WERI-Rb-1 (cell line): Measurements from ENCODE around the gene DNAH3.

Source experiments
- DNase-seq: peaks from one replicate; pipeline ENCODE4 v3.0.0-alpha.2; 2020
- H3K27ac ChIP-seq: fragments of 250-450 bp; sonication (Bioruptor Pico); 2 replicates; pipeline ENCODE4 v1.5.1; 2020; ENCODE audit warnings: mild to moderate bottlenecking, moderate library complexity
- H3K27me3 ChIP-seq: fragments of 250-450 bp; sonication (Bioruptor Pico); 2 replicates; pipeline ENCODE4 v1.5.1; 2021; ENCODE audit warnings: mild to moderate bottlenecking, low read depth, moderate library complexity; ENCODE audit not compliant: insufficient read depth, severe bottlenecking
- H3K36me3 ChIP-seq: fragments of 250-450 bp; sonication (Bioruptor Pico); 2 replicates; pipeline ENCODE4 v1.5.1; 2020; ENCODE audit warnings: mild to moderate bottlenecking, moderate library complexity
- H3K4me3 ChIP-seq: 2 replicates; pipeline ENCODE4 v1.5.1; 2011; ENCODE audit warnings: low read depth, mild to moderate bottlenecking, control low read depth, low read length
- H3K9me3 ChIP-seq: fragments of 250-450 bp; sonication (Bioruptor Pico); 2 replicates; pipeline ENCODE4 v1.5.1; 2021; ENCODE audit warnings: mild to moderate bottlenecking, moderate library complexity; ENCODE audit not compliant: severe bottlenecking
- TF ChIP-seq, protein P1 (sequence below): IDR thresholded peaks from 2 replicates; pipeline ENCODE4 v1.5.1; 2011; ENCODE audit warnings: low read depth, mild to moderate bottlenecking, control low read depth, inconsistent platforms, low read length

The DNAH3 gene

DNA sequence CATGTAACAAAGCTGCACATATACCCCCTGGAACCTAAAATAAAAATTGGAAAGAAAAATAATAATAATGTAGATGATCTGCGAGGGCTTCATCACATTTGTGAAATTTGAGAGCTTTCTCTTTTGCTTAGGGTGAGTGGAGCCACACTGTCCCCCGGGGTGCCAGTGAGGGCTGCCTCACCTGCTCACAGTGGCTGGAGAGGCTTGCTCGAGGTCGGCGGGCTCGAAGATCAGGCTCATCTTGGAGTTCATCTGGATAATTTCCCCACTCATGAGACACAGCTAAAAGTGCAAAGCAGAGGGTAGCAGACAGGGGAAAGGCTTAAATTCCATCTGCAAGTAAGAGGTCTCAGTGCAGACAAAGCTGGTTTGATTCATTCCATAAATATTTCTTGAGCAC, 123.8 kb downstream of the DNAH3 start:
- Histone ChIP-seq H3K36me3 (no peaks in the 10 kb centered on the region), H3K4me3 (no peak overlapping the region), H3K27me3 (no peaks in the 10 kb centered on the region), H3K9me3 (no peaks in the 10 kb centered on the region), H3K27ac (no peak overlapping the region)
- TF ChIP-seq, protein P1, sequence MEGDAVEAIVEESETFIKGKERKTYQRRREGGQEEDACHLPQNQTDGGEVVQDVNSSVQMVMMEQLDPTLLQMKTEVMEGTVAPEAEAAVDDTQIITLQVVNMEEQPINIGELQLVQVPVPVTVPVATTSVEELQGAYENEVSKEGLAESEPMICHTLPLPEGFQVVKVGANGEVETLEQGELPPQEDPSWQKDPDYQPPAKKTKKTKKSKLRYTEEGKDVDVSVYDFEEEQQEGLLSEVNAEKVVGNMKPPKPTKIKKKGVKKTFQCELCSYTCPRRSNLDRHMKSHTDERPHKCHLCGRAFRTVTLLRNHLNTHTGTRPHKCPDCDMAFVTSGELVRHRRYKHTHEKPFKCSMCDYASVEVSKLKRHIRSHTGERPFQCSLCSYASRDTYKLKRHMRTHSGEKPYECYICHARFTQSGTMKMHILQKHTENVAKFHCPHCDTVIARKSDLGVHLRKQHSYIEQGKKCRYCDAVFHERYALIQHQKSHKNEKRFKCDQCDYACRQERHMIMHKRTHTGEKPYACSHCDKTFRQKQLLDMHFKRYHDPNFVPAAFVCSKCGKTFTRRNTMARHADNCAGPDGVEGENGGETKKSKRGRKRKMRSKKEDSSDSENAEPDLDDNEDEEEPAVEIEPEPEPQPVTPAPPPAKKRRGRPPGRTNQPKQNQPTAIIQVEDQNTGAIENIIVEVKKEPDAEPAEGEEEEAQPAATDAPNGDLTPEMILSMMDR: no peak
- DNase-seq: no peak

DNA sequence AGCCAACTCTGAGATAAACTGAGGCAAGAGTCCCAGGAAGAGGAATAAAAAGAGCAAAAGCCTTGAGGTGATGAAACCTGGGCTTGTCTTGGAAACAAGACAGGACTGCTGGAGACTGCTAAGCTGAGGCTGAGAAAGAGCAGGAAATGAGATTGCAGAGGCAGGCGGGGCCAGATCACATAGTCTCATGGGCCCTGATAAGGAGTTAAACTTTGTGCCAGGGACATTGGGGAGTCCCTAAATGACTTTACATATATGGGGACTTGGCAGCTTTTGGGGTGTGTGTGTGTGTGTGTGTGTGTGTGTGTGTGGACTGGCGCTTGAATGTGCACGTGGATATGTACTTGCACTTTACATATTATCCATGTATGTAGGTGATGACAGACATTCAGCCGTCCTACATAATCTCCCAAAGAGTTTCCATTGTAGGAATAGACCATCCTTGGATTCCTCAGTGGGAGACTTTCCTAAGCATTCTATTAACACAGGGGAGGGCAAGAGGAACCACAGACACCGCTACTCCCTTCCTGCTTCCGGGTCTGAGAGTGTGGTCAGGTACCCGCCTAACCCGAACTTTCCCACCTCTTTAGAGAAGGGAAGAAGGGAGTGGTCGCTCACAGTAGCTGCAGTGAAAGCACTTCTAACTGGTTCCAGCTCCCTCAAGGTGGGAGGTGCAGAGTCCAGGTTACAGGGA, 127.0 kb downstream of the DNAH3 start:
- Histone ChIP-seq H3K9me3 (no peaks in the 10 kb centered on the region), H3K27me3 (no peaks in the 10 kb centered on the region), H3K27ac (no peak overlapping the region), H3K4me3 (no peak overlapping the region), H3K36me3 (no peaks in the 10 kb centered on the region)
- DNase-seq: no peak
- TF ChIP-seq, protein P1: no peak

DNA sequence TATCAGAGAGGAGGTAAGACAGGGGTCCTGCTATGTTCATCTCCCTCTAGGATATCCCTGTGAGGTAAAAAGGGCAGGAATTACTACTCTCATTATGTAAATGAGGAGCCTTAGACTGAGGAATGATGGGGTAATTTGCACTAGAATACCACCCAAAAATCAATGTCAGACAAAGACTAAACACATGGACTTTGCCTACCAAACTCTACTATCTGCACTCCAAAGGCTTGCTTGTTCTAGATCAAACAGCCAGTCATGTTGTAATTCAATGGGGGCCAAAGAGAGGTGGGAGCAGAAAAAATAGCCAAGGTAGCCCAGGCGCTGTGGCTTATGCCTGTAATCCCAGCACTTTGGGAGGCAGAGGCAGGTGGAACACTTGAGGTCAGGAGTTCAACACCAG, 129.3 kb downstream of the DNAH3 start:
- TF ChIP-seq, protein P1: no peak
- H3K9me3 ChIP-seq: no peaks in the 10 kb centered on the region

DNA sequence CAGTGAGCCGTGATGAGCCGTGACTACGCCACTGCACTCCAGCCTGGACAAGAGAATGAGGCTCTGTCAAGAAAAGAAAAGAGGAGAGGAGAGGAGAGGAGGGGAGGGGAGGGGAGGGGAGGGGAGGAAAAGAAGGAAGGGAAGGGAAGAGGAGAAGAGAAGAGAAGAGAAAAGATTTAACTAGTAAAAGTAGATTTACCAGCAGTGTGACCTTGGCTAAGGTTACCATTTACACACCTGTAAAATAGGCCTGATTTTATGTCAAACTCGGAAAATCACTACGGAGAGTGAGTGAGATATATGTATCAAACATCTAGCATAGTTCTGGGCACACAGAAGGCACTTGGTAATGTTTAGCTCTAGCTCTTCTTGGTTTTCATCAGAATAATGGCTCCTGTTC, 140.8 kb downstream of the DNAH3 start:
- Histone ChIP-seq H3K9me3 (peaks cover 3% of the 10 kb centered on the region), H3K27ac (no peak overlapping the region), H3K27me3 (no peaks in the 10 kb centered on the region), H3K36me3 (no peaks in the 10 kb centered on the region), H3K4me3 (no peak overlapping the region)
- no peak for DNase-seq
- TF ChIP-seq, protein P1: no peak

More for the DNA sequence above, 129.3 kb downstream of the DNAH3 start:
- no peaks in the 10 kb centered on the region for H3K36me3 ChIP-seq
- no peak for DNase-seq
- no peak overlapping the region for H3K4me3 ChIP-seq
- no peak overlapping the region for H3K27ac ChIP-seq
- no peaks in the 10 kb centered on the region for H3K27me3 ChIP-seq

DNA sequence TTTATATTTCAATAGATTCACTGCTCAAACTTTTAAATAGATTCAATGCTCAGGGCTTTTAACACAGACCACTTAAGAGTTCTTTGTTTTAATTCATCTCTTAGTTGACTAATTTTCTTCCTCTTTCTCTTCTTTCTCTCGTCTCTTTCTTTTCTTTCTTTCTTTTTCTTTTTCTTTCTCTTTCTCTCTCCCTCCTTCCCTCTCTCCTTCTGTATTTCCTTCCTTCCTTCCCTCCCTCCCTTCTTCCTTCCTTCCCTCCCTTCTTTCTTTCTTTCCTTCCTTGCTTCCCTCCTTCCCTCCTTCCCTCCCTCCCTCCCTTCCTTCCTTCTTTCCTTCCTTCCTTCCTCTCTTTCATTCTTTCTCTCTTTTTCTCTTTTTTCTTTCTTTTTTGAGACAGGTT, 145.6 kb downstream of the DNAH3 start:
- Histone ChIP-seq H3K27me3 (no peaks in the 10 kb centered on the region), H3K9me3 (no peaks in the 10 kb centered on the region), H3K27ac (no peak overlapping the region), H3K36me3 (no peaks in the 10 kb centered on the region), H3K4me3 (no peak overlapping the region)
- TF ChIP-seq, protein P1: no peak
- no peak for DNase-seq

DNA sequence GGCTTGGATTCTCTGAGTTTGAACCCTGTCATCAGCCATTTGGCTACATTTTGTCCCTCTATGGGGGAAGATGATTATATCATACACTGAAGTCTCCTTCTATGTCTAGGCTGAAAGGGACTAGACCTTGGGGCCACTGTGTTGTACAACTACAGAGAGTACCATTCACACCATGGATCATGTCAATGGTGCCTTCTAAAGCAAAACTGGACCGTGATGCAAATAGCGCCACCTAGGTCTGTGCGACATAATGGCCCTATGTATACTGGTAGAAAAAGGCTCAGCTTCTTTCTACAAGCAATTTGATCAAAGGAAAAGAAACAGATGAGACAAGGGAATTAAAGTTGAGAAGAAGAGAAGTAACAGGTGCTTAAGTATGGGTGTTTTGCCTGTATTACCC, 149.4 kb downstream of the DNAH3 start:
- Histone ChIP-seq H3K4me3 (no peak overlapping the region), H3K9me3 (no peaks in the 10 kb centered on the region), H3K36me3 (no peaks in the 10 kb centered on the region), H3K27ac (no peak overlapping the region), H3K27me3 (no peaks in the 10 kb centered on the region)
- TF ChIP-seq, protein P1: peak; percentile 61
- peak; percentile 51 for DNase-seq
